ENCODE data around the gene KL. TPM values are rescaled to one million over a fixed set of nuclear protein-coding genes. Genes with fewer than 3 reads are reported as not detected.
A peak's percentile ranks its signal among the peaks of the same experiment; 100 is the strongest.

Gene KL
- total RNA-seq, 4 donors from 2014 or later = 0.60 to 3.4 (median 1.2) TPM

DNA sequence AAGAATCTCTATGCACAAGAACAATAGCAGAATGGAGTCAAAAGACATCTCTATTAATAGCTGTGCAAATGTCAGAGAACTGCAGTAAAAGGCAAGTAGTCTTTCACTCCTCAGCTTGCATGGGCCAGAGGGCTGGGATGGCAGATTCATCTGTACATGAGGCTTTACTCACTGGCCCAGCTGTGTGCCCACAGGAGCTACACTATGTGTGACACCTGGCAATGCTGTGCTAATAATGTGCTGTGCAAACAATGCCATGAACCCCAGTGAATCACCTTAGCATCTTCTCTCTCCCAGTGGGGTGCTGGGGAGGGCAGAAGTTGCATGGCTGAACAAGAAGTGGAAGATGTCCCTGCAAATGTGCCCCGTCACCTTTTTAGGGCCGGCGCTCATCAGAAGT, 73.1 kb downstream of the KL start:
- in situ Hi-C loops (cut with MboI; ENCODE audit: low pct_ligation_motif_present in 1 of 4, low pct_unique_long_range_greater_than_20kb in 1 of 4, low sequenced_read_pairs in 3 of 4) (no loop called here), intact Hi-C loops (cut with DNase I; ENCODE audit: low total_unique reads) (no loop called here)
- Histone ChIP-seq H3K9me3 (no peaks in the 10 kb centered on the region), H3K4me3 (no peak overlapping the region), H3K4me1 (peaks cover 0 to 12% (median 8%) of the 10 kb centered on the region in 4 donors), H3K27me3 (no peaks in the 10 kb centered on the region), H3K36me3 (no peaks in the 10 kb centered on the region), H3K27ac (no peak overlapping the region)
- no peak for DNase-seq
- WGBS, 2 donors (ENCODE audit: low coverage in 1 of 2) = 91 to 100% methylated on average over 3 of the region's 3 CpGs
- TF ChIP-seq, protein P1, sequence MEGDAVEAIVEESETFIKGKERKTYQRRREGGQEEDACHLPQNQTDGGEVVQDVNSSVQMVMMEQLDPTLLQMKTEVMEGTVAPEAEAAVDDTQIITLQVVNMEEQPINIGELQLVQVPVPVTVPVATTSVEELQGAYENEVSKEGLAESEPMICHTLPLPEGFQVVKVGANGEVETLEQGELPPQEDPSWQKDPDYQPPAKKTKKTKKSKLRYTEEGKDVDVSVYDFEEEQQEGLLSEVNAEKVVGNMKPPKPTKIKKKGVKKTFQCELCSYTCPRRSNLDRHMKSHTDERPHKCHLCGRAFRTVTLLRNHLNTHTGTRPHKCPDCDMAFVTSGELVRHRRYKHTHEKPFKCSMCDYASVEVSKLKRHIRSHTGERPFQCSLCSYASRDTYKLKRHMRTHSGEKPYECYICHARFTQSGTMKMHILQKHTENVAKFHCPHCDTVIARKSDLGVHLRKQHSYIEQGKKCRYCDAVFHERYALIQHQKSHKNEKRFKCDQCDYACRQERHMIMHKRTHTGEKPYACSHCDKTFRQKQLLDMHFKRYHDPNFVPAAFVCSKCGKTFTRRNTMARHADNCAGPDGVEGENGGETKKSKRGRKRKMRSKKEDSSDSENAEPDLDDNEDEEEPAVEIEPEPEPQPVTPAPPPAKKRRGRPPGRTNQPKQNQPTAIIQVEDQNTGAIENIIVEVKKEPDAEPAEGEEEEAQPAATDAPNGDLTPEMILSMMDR (IDR thresholded peaks at IDR 0.05) = no peak
- TF ChIP-seq EP300 (IDR thresholded peaks at IDR 0.05; ENCODE audit: low read depth) (no peak), POLR2A (IDR thresholded peaks at IDR 0.05) (no peak), POLR2AphosphoS5 (IDR thresholded peaks at IDR 0.05) (no peak)

DNA sequence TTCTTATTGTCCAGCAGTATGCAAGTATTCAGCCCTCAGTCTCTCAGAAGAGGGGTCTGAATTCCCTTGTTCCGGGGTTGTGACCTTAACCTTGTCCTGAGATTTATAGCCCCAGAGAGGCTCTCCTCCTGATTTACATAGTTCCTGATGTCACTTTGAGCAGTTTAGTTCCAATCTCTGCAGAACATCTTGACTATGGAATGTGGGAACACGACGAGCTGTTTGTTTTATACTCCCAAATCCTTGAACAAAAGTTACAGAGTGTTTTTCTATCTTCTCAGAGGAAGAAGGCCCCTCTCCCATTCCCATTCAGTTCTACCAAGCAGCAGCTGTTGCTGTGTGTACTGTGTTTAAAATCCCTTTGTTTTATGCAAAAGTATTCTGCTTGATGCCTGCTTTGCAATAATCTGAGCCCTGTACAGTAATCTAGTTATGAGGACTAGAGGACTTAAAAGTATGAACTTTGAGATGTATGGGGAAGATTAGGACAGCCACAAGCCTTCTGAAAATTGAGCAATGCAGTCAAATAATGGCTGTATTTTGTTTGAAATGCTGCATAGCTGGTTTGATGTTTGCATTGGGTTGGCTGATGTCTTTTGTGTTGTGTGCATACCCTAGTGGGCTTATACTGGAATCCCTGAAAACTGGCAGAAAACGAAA, 74.7 kb downstream of the KL start:
- intact Hi-C loops (cut with DNase I; ENCODE audit: low total_unique reads) = no loop called here
- no peak for DNase-seq

DNA sequence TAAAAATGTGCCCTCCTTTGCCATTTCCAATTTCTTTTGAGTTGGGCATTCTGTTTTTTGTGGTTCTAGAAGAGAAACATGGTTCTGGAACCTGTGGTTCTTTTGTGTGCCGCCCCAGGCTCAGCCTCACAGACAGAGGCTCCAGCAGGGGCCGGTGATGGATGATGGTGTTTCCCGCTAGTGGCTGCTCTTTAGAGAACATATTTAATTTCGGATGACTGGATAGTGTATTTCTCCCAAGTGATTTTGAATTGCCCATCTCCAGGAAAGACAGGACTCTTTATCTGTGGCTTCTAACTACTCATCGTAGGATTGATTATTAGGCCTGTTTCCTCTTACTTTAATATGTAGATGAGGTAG, 75.2 kb downstream of the KL start:
- WGBS, 2 donors (ENCODE audit: low coverage in 1 of 2) = 89 to 100% methylated on average over 2 to 5 of the region's 5 CpGs
- H3K4me1 ChIP-seq = peaks cover 0 to 12% (median 8%) of the 10 kb centered on the region in 4 donors
- H3K9me3 ChIP-seq = no peaks in the 10 kb centered on the region
- TF ChIP-seq EP300 (IDR thresholded peaks at IDR 0.05; ENCODE audit: low read depth) = no peak
- TF ChIP-seq, protein P1 (IDR thresholded peaks at IDR 0.05) = no peak
- TF ChIP-seq POLR2AphosphoS5 (IDR thresholded peaks at IDR 0.05) = no peak
- no peak for TF ChIP-seq POLR2A (IDR thresholded peaks at IDR 0.05)
- H3K36me3 ChIP-seq = no peaks in the 10 kb centered on the region
- intact Hi-C loops (cut with DNase I; ENCODE audit: low total_unique reads) = no loop called here
- H3K4me3 ChIP-seq = no peak overlapping the region
- H3K27ac ChIP-seq = peak overlapping the region in 3 of 4 donors; percentile 52 to 67 (median 52)
- in situ Hi-C loops (cut with MboI; ENCODE audit: low pct_ligation_motif_present in 1 of 4, low pct_unique_long_range_greater_than_20kb in 1 of 4, low sequenced_read_pairs in 3 of 4) = no loop called here
- no peak for DNase-seq
- H3K27me3 ChIP-seq = no peaks in the 10 kb centered on the region

More for the DNA sequence above, 74.7 kb downstream of the KL start:
- WGBS, 2 donors (ENCODE audit: low coverage in 1 of 2) = 46 to 61% methylated on average over 3 to 4 of the region's 4 CpGs
- in situ Hi-C loops (cut with MboI; ENCODE audit: low pct_ligation_motif_present in 1 of 4, low pct_unique_long_range_greater_than_20kb in 1 of 4, low sequenced_read_pairs in 3 of 4) = no loop called here
- TF ChIP-seq POLR2AphosphoS5 (IDR thresholded peaks at IDR 0.05) (peak; percentile 6 to 24 (median 15)), POLR2A (IDR thresholded peaks at IDR 0.05) (no peak)
- H3K4me3 ChIP-seq = no peak overlapping the region
- no peaks in the 10 kb centered on the region for H3K9me3 ChIP-seq
- H3K36me3 ChIP-seq = no peaks in the 10 kb centered on the region
- peak overlapping the region in 3 of 4 donors; percentile 52 to 67 (median 52) for H3K27ac ChIP-seq
- H3K4me1 ChIP-seq = peaks cover 0 to 12% (median 8%) of the 10 kb centered on the region in 4 donors
- H3K27me3 ChIP-seq = no peaks in the 10 kb centered on the region

DNA sequence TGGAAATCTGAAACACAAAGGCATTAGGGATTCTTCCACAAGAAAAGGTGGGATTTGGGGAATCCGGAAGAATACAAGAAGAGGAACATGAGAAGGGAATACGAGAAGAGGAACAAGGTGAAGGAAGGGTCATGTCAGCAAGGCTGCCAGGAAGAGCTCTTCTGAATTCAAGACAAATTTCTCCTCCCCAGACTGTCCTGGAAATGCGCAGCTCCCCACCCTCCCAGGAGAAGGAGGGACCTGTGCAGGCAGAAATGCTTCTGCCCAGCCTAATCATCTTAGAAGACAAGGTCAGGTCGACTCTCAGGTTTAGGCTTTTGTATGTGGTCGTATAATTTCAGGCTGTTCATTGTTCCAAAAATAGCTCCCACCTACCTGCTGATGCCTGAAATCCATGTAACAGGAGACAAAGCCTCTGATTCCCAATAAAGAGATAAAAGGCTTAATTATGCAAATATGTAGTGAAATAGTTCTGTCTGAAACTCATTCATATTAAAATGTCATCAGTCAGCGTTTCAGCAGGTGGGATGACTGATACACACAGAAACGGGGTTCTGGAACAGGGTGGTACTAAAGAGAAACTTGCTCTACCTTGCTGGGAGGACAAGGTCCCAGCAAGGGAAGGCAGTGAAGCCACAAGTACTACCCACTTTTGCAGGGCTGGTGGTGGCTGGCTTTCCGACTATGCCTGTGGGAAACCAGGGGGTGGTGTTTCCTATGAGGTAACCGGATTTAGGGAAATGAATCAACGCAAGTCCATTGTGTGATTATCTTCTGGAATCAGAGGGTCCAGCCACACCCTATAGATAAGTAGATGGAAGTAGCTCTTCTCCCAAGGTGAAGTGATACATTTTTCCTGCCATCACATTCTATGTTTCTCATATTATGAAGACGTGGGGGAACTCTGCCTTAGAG, 76.1 kb downstream of the KL start:
- TF ChIP-seq POLR2A (IDR thresholded peaks at IDR 0.05) (no peak), EP300 (IDR thresholded peaks at IDR 0.05; ENCODE audit: low read depth) (no peak), POLR2AphosphoS5 (IDR thresholded peaks at IDR 0.05) (no peak)
- TF ChIP-seq, protein P1 (IDR thresholded peaks at IDR 0.05) = no peak
- H3K9me3 ChIP-seq = no peaks in the 10 kb centered on the region
- DNase-seq = no peak
- peaks cover 0 to 12% (median 8%) of the 10 kb centered on the region in 4 donors for H3K4me1 ChIP-seq
- in situ Hi-C loops (cut with MboI; ENCODE audit: low pct_ligation_motif_present in 1 of 4, low pct_unique_long_range_greater_than_20kb in 1 of 4, low sequenced_read_pairs in 3 of 4) = no loop called here
- no peak overlapping the region for H3K4me3 ChIP-seq
- WGBS, 2 donors (ENCODE audit: low coverage in 1 of 2) = 78 to 83% methylated on average over 10 to 11 of the region's 11 CpGs
- no peak overlapping the region for H3K27ac ChIP-seq
- intact Hi-C loops (cut with DNase I; ENCODE audit: low total_unique reads) = no loop called here
- no peaks in the 10 kb centered on the region for H3K27me3 ChIP-seq
- H3K36me3 ChIP-seq = no peaks in the 10 kb centered on the region

Data from transverse colon (tissue), 4 donors.